GM21367 (cell line): ENCODE results near the gene PRAMEF18.
"Not testable (repeated sequence)": the region's sequence is repeated elsewhere in the genome, so short reads cannot be mapped to it uniquely, and the experiment has no call there.

ENCODE experiments used
- ATAC-seq: cut with Tn5 transposase; IDR thresholded peaks from one replicate; pipeline ENCODE4 v1.9.1; 2021; ENCODE audit not compliant: unreplicated experiment

Gene PRAMEF18

DNA sequence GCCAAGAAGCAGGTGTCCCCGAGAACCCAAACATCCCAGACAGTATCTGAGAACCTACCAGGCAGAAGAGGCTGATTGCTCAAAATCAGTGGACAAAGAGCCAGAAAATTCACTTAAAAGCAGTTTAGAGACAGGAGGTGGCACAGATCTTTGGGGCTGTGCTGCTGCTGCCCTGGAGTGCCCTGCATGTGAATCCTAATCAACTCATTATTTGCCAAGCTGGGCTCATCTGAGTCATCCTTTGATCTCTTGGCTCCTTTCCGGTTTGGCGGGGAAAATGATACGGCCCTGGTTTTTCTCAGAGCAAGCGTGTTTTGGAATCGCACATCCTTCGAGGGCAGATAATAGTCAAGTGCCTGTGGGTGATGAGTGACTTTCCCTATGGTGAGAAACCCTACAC, 9.3 kb downstream of the PRAMEF18 start:
- ATAC-seq, result not testable (repeated sequence)

DNA sequence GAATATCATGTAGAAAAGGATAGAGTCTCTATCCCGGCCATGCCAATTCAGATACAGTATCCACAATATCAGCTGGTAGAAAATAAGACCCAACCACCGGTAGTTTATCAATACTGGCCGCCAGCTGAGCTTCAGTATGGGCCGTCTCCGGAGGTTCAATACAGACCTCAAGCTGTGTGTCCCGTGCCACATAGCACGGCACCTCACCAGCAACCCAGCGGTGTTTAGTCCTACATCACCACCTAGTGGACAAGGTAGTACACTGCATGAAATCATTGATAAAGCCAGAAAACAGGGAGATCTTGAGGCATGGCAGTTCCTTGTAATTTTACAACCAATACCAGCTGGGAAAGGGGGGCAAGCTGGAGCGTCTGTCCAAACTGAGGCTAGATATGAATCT, 17.2 kb downstream of the PRAMEF18 start:
- ATAC-seq, result not testable (repeated sequence)

DNA sequence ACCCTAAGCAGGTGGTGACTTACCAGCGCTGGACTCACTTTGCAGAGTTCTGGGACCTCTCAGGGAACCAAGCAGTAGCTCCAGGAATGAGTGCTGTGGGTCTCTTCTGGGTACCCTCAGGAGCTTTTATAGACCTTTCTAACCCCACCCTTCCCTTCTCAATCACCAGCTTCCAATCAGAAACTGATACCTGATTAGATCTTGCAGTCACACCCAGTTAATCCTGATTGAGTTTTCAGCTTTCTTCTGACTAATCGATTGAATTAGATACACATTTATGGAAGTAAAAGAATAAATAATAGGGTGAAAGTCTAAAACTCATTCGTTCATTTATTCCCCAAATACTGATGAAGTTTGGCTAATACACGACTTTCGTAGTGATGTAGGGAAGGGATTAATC, 24.6 kb downstream of the PRAMEF18 start, which contains the start of gene PRAMEF13:
Gene PRAMEF13, minus strand, starts transcription at position 101 of the 400 bp plus-strand sequence. CDS start 1,820 bp downstream, outside the sequence.
- not testable (repeated sequence) for ATAC-seq
